ENCODE results near the gene COPS3.

The COPS3 gene

DNA sequence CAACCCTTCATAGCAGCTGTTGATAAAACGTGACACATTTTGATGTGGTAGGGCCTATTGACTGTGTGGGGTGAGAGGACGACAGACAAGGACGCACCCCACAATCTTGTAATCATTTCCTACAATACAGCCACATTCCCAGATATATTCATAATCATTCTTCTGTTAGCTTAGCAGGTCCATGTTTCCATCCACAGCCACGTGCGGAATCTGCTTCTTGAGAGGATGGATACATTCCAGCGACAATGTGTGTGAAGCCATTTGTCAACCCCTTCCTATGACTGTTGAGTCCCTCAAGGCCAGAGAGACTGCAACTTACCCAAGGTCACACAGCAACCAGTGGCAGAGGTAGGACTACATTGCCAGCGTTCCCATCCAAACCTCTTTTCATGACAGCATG, 8.7 kb upstream of the COPS3 start:
- TF ChIP-seq CSDC2 (CRISPR knock-in tag; IDR thresholded peaks at IDR 0.05) (no peak), BACH2 (CRISPR knock-in tag; IDR thresholded peaks at IDR 0.05; ENCODE audit: borderline replicate concordance) (no peak), TOX (CRISPR knock-in tag; IDR thresholded peaks at IDR 0.05; ENCODE audit: borderline replicate concordance) (no peak), RARB (CRISPR knock-in tag; IDR thresholded peaks at IDR 0.05) (no peak), OSR1 (CRISPR knock-in tag; IDR thresholded peaks at IDR 0.05) (no peak)
- TF ChIP-seq, protein P1, sequence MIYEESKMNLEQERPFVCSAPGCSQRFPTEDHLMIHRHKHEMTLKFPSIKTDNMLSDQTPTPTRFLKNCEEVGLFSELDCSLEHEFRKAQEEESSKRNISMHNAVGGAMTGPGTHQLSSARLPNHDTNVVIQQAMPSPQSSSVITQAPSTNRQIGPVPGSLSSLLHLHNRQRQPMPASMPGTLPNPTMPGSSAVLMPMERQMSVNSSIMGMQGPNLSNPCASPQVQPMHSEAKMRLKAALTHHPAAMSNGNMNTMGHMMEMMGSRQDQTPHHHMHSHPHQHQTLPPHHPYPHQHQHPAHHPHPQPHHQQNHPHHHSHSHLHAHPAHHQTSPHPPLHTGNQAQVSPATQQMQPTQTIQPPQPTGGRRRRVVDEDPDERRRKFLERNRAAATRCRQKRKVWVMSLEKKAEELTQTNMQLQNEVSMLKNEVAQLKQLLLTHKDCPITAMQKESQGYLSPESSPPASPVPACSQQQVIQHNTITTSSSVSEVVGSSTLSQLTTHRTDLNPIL (CRISPR knock-in tag; IDR thresholded peaks at IDR 0.05; ENCODE audit: low read depth), result no peak
- TF ChIP-seq, protein P2, sequence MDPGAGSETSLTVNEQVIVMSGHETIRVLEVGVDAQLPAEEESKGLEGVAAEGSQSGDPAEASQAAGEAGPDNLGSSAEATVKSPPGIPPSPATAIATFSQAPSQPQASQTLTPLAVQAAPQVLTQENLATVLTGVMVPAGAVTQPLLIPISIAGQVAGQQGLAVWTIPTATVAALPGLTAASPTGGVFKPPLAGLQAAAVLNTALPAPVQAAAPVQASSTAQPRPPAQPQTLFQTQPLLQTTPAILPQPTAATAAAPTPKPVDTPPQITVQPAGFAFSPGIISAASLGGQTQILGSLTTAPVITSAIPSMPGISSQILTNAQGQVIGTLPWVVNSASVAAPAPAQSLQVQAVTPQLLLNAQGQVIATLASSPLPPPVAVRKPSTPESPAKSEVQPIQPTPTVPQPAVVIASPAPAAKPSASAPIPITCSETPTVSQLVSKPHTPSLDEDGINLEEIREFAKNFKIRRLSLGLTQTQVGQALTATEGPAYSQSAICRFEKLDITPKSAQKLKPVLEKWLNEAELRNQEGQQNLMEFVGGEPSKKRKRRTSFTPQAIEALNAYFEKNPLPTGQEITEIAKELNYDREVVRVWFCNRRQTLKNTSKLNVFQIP (CRISPR knock-in tag; IDR thresholded peaks at IDR 0.05; ENCODE audit: borderline replicate concordance, low read depth), result no peak
- TF ChIP-seq, protein P3, sequence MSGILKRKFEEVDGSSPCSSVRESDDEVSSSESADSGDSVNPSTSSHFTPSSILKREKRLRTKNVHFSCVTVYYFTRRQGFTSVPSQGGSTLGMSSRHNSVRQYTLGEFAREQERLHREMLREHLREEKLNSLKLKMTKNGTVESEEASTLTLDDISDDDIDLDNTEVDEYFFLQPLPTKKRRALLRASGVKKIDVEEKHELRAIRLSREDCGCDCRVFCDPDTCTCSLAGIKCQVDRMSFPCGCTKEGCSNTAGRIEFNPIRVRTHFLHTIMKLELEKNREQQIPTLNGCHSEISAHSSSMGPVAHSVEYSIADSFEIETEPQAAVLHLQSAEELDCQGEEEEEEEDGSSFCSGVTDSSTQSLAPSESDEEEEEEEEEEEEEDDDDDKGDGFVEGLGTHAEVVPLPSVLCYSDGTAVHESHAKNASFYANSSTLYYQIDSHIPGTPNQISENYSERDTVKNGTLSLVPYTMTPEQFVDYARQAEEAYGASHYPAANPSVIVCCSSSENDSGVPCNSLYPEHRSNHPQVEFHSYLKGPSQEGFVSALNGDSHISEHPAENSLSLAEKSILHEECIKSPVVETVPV (CRISPR knock-in tag; IDR thresholded peaks at IDR 0.05), result no peak
- TF ChIP-seq, protein P4, sequence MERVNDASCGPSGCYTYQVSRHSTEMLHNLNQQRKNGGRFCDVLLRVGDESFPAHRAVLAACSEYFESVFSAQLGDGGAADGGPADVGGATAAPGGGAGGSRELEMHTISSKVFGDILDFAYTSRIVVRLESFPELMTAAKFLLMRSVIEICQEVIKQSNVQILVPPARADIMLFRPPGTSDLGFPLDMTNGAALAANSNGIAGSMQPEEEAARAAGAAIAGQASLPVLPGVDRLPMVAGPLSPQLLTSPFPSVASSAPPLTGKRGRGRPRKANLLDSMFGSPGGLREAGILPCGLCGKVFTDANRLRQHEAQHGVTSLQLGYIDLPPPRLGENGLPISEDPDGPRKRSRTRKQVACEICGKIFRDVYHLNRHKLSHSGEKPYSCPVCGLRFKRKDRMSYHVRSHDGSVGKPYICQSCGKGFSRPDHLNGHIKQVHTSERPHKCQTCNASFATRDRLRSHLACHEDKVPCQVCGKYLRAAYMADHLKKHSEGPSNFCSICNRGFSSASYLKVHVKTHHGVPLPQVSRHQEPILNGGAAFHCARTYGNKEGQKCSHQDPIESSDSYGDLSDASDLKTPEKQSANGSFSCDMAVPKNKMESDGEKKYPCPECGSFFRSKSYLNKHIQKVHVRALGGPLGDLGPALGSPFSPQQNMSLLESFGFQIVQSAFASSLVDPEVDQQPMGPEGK (CRISPR knock-in tag; IDR thresholded peaks at IDR 0.05; ENCODE audit: borderline replicate concordance), result no peak
- ATAC-seq, result no peak

DNA sequence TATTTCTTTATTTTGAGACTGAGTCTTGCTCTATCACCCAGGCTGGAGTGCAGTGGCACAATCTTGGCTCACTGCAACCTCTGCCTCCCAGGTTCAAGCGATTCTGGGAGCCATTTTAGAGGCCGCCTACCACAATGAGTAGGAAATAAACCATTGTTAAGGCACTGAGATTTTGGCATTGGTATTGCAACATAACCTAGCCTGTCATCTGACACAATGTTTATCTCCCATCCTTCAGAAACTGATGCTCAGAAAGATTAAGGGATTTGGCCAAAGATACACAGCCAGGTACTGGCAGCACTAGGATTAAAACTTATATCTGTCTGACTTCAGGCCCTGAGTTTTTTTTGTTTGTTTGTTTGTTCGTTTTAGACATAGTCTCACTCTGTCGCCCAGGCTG, 8.0 kb upstream of the COPS3 start:
- no peak for ATAC-seq
- TF ChIP-seq TOX (CRISPR knock-in tag; IDR thresholded peaks at IDR 0.05; ENCODE audit: borderline replicate concordance), result no peak
- TF ChIP-seq ZFP3 (CRISPR knock-in tag; IDR thresholded peaks at IDR 0.05), result no peak
- TF ChIP-seq, protein P3 (CRISPR knock-in tag; IDR thresholded peaks at IDR 0.05), result no peak
- TF ChIP-seq CSDC2 (CRISPR knock-in tag; IDR thresholded peaks at IDR 0.05), result no peak
- TF ChIP-seq ZFP30 (CRISPR knock-in tag; IDR thresholded peaks at IDR 0.05), result no peak
- TF ChIP-seq ARNTL (CRISPR knock-in tag; IDR thresholded peaks at IDR 0.05; ENCODE audit: borderline replicate concordance, low read depth), result no peak
- no peak for TF ChIP-seq ISL1 (CRISPR knock-in tag; IDR thresholded peaks at IDR 0.05)
- no peak for TF ChIP-seq ZNF565 (CRISPR knock-in tag; conservative IDR thresholded peaks at IDR 0.05; ENCODE audit: low read depth)
- TF ChIP-seq OSR1 (CRISPR knock-in tag; IDR thresholded peaks at IDR 0.05), result no peak
- no peak for TF ChIP-seq ZNF70 (CRISPR knock-in tag; IDR thresholded peaks at IDR 0.05)
- TF ChIP-seq, protein P5, sequence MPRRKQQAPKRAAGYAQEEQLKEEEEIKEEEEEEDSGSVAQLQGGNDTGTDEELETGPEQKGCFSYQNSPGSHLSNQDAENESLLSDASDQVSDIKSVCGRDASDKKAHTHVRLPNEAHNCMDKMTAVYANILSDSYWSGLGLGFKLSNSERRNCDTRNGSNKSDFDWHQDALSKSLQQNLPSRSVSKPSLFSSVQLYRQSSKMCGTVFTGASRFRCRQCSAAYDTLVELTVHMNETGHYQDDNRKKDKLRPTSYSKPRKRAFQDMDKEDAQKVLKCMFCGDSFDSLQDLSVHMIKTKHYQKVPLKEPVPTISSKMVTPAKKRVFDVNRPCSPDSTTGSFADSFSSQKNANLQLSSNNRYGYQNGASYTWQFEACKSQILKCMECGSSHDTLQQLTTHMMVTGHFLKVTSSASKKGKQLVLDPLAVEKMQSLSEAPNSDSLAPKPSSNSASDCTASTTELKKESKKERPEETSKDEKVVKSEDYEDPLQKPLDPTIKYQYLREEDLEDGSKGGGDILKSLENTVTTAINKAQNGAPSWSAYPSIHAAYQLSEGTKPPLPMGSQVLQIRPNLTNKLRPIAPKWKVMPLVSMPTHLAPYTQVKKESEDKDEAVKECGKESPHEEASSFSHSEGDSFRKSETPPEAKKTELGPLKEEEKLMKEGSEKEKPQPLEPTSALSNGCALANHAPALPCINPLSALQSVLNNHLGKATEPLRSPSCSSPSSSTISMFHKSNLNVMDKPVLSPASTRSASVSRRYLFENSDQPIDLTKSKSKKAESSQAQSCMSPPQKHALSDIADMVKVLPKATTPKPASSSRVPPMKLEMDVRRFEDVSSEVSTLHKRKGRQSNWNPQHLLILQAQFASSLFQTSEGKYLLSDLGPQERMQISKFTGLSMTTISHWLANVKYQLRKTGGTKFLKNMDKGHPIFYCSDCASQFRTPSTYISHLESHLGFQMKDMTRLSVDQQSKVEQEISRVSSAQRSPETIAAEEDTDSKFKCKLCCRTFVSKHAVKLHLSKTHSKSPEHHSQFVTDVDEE (CRISPR knock-in tag; IDR thresholded peaks at IDR 0.05), result no peak
- no peak for TF ChIP-seq ZNF8 (CRISPR knock-in tag; IDR thresholded peaks at IDR 0.05)
- TF ChIP-seq PPARA (CRISPR knock-in tag; IDR thresholded peaks at IDR 0.05; ENCODE audit: borderline replicate concordance), result no peak

DNA sequence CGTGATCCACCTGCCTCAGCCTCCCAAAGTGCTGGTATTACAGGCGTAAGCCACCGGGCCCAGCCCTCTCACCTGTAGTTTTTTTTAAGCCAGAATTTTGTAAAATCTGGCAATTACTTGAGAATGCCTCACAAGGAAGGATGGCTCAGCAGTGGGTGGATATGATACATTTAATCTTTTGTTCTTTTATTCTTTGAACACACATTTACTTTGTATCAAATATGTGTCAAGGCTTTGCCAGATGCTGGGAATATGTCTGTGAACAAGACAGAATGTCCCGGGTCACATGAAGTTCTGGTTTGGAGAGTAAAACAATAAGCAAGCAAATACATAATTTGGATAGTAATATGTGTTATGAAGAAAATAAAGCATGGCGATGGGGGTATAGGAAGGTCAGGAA, 4.9 kb upstream of the COPS3 start:
- no peak for ATAC-seq
- TF ChIP-seq TCF4 (CRISPR knock-in tag; IDR thresholded peaks at IDR 0.05; ENCODE audit: borderline replicate concordance) (no peak), TOX (CRISPR knock-in tag; IDR thresholded peaks at IDR 0.05; ENCODE audit: borderline replicate concordance) (no peak), OSR1 (CRISPR knock-in tag; IDR thresholded peaks at IDR 0.05) (no peak), SNAI2 (CRISPR knock-in tag; IDR thresholded peaks at IDR 0.05) (no peak), GLIS3 (CRISPR knock-in tag; IDR thresholded peaks at IDR 0.05) (no peak), ZFP30 (CRISPR knock-in tag; IDR thresholded peaks at IDR 0.05) (no peak), RARB (CRISPR knock-in tag; IDR thresholded peaks at IDR 0.05) (no peak), ARNTL (CRISPR knock-in tag; IDR thresholded peaks at IDR 0.05; ENCODE audit: borderline replicate concordance, low read depth) (no peak), CSDC2 (CRISPR knock-in tag; IDR thresholded peaks at IDR 0.05) (no peak)
- TF ChIP-seq, protein P4 (CRISPR knock-in tag; IDR thresholded peaks at IDR 0.05; ENCODE audit: borderline replicate concordance), result no peak
- TF ChIP-seq, protein P3 (CRISPR knock-in tag; IDR thresholded peaks at IDR 0.05), result no peak
